VCaP (cell line): ENCODE data around the gene HDAC8.
"Not testable (repeated sequence)": the region's sequence is repeated elsewhere in the genome, so short reads cannot be mapped to it uniquely, and the experiment has no call there.

Experiments used
- H3K27ac ChIP-seq: fragments of 450-650 bp; 2 replicates; pipeline ENCODE4 v1.5.1; 2017
- CTCF ChIP-seq: fragments of 450-650 bp; conservative IDR thresholded peaks from 2 replicates; pipeline ENCODE4 v1.5.1; 2017; ENCODE audit warnings: mild to moderate bottlenecking, moderate library complexity

The HDAC8 gene

GRCh38 chrX:72584163-72584562 is 11.5 kb upstream of the HDAC8 start:
- no peak for TF ChIP-seq CTCF
- no peak overlapping the region for H3K27ac ChIP-seq

- no peak for TF ChIP-seq CTCF
- no peak overlapping the region for H3K27ac ChIP-seq
Measured at GRCh38 chrX:72576141-72576894, 3.7 kb upstream of the HDAC8 start.

- no peak for TF ChIP-seq CTCF
- H3K27ac ChIP-seq: peak overlapping the region; percentile 74
Measured at GRCh38 chrX:72573158-72573511, 492 bp upstream of the HDAC8 start.

GRCh38 chrX:72569786-72570185 is 2.9 kb downstream of the HDAC8 start:
- no peak for TF ChIP-seq CTCF
- H3K27ac ChIP-seq: no peak overlapping the region

GRCh38 chrX:72568406-72569092 is 4.1 kb downstream of the HDAC8 start:
- H3K27ac ChIP-seq: no peak overlapping the region

GRCh38 chrX:72566448-72566847 is 6.2 kb downstream of the HDAC8 start:
- no peak for TF ChIP-seq CTCF
- no peak overlapping the region for H3K27ac ChIP-seq

More at GRCh38 chrX:72568406-72569092, 4.1 kb downstream of the HDAC8 start:
- no peak for TF ChIP-seq CTCF

GRCh38 chrX:72559655-72560054 is 13.0 kb downstream of the HDAC8 start:
- not testable (repeated sequence) for H3K27ac ChIP-seq
